K562 (cell line): Measurements from ENCODE around the gene CBX8. TPM values are rescaled to one million over a fixed set of nuclear protein-coding genes. Genes with fewer than 3 reads are reported as not detected.

ENCODE experiments used
- AFF4 ChIP-seq: sonication (generic); formaldehyde crosslinking; IDR thresholded peaks from 2 replicates; pipeline ENCODE4 v1.8.0; 2023; ENCODE audit warnings: mild to moderate bottlenecking, missing genetic modification reagents
- CHCHD3 ChIP-seq: fragments of 250-450 bp; sonication (Bioruptor Pico); IDR thresholded peaks from 2 replicates; pipeline ENCODE4 v2.1.2; 2022; ENCODE audit warnings: mild to moderate bottlenecking
- GATAD2B ChIP-seq: fragments of 450-650 bp; IDR thresholded peaks from 2 replicates; pipeline ENCODE4 v1.6.1; 2017; ENCODE audit warnings: mild to moderate bottlenecking, borderline replicate concordance
- KAT8 ChIP-seq: fragments of 450-650 bp; IDR thresholded peaks from 2 replicates; pipeline ENCODE4 v1.6.1; 2016; ENCODE audit warnings: low read depth, mild to moderate bottlenecking
- NR2C2 ChIP-seq, 2 experiments: fragments of 200-800 bp in 1 of 2; sonication (Bioruptor generic) in 1 of 2; sonication (generic) in 1 of 2; formaldehyde crosslinking in 1 of 2; IDR thresholded peaks; 2 replicates each; pipeline versions ENCODE4 v1.6.1 to v1.8.0; 2016 to 2022; ENCODE audit warnings: mild to moderate bottlenecking in 1 of 2, missing compliant biosample characterization in 1 of 2, missing genetic modification characterization in 1 of 2, missing genetic modification reagents in 1 of 2
- NR2F6 ChIP-seq: fragments of 450-650 bp; formaldehyde crosslinking; IDR thresholded peaks from 2 replicates; pipeline ENCODE4 v1.4.0; 2020; ENCODE audit warnings: mild to moderate bottlenecking
- SMARCC2 ChIP-seq: fragments of 450-650 bp; IDR thresholded peaks from 2 replicates; pipeline ENCODE4 v1.6.1; 2017; ENCODE audit warnings: antibody characterized with exemption, moderate library complexity, mild to moderate bottlenecking, low read depth
- SP2 ChIP-seq: IDR thresholded peaks from 2 replicates; pipeline ENCODE4 v1.6.1; 2011; ENCODE audit warnings: mild to moderate bottlenecking, low read depth, low read length, moderate library complexity; ENCODE audit not compliant: poor library complexity, severe bottlenecking; ENCODE audit errors: extremely low read depth
- TOE1 ChIP-seq, 2 experiments: fragments of 450-650 bp in 1 of 2; sonication (generic) in 1 of 2; formaldehyde crosslinking in 1 of 2; IDR thresholded peaks; 2 replicates each; pipeline versions ENCODE4 v1.7.1 to v1.8.0; 2016 to 2022; ENCODE audit warnings: borderline replicate concordance in 2 of 2, mild to moderate bottlenecking in 2 of 2, antibody characterized with exemption in 1 of 2, inconsistent platforms in 1 of 2, low read depth in 1 of 2, missing genetic modification reagents in 1 of 2, moderate library complexity in 1 of 2
- ZNF165 ChIP-seq: fragments of 250-450 bp; sonication (Bioruptor Pico); IDR thresholded peaks from 2 replicates; pipeline ENCODE4 v1.4.0; 2020; ENCODE audit warnings: borderline replicate concordance
- polyA plus RNA-seq, 8 experiments: library from polyadenylated mRNA; depleted of rRNA in 4 of 8; stranded (reverse) in 5 of 8; unstranded in 3 of 8; fragments of >200 nt; fragmentation: Nextera tagmentation in 2 of 8; fragmentation: Illumina TruSeq in 1 of 8; extraction: Ambion mirVana in 2 of 8; extraction: Trizol in 1 of 8; gene quantifications; 2 replicates each; pipeline versions ENCODE4 v1.2.1 to v1.2.3, GENCODE V29; 2011 to 2014; ENCODE audit warnings: inconsistent platforms in 1 of 8, missing spikeins in 1 of 8
- total RNA-seq, 7 experiments: library from RNA; depleted of rRNA in 6 of 7; stranded (reverse); fragments of >200 nt in 6 of 7; fragmentation: Illumina TruSeq in 2 of 7; extraction: Trizol in 2 of 7; gene quantifications; 2 replicates each; pipeline versions ENCODE4 v1.2.1 to v1.2.3, GENCODE V29; 2011 to 2021; ENCODE audit warnings: low replicate concordance in 1 of 7
- TF ChIP-seq, protein P1 (sequence below): fragments of 450-650 bp; formaldehyde crosslinking; IDR thresholded peaks from 2 replicates; pipeline ENCODE4 v1.4.0; 2022; ENCODE audit warnings: missing genetic modification characterization
- TF ChIP-seq, protein P2 (sequence below): fragments of 250-450 bp; sonication (Bioruptor Pico); IDR thresholded peaks from 2 replicates; pipeline ENCODE4 v1.8.0; 2021; ENCODE audit warnings: moderate library complexity, mild to moderate bottlenecking, inconsistent platforms

Gene CBX8
- total and polyA plus RNA-seq, 9 of the 15 experiments (the other 6 are each of a cell fraction or from before 2014, with no cell fraction given): 0.08 to 11.9 (median 2.6) TPM

DNA sequence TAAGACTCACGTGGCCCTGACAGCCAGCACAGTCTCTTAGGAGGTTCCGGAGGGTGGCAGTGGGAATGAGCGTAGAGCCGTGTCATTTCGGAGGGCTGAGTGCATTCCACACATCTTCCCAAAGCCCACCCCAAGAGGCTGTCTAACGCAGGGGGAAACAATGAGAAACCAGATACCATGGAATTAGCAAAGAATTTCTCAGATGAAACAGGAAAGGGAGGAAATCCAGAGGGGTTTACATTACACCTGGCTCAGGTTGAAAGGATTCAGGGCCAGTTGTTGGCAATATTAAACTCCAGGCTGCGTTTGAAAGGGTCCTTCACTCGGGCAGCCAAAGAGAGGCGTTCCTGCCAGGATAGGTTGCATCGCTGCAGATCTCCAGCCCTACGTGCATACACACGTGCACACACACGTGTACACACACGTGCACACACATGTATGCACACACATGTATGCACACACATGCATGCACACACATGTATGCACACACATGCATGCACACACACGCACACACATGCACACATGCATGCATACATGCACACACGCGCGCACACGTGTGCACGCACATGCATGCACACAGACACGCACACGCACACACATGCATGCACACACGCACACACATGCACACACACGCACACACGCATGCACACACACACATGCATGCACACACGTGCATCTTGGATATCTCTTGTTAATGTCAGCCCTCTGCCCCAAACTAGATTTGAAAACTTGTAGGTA lies 30.1 kb upstream of the CBX8 start (continued):
- TF ChIP-seq NR2F6 (CRISPR knock-in tag): no peak
- TF ChIP-seq CHCHD3 (CRISPR knock-in tag): no peak
- TF ChIP-seq, protein P1, sequence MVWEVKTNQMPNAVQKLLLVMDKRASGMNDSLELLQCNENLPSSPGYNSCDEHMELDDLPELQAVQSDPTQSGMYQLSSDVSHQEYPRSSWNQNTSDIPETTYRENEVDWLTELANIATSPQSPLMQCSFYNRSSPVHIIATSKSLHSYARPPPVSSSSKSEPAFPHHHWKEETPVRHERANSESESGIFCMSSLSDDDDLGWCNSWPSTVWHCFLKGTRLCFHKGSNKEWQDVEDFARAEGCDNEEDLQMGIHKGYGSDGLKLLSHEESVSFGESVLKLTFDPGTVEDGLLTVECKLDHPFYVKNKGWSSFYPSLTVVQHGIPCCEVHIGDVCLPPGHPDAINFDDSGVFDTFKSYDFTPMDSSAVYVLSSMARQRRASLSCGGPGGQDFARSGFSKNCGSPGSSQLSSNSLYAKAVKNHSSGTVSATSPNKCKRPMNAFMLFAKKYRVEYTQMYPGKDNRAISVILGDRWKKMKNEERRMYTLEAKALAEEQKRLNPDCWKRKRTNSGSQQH: no peak
- 0 out of 2 replicates have a peak, but pooled peaks have one; percentile 36 for TF ChIP-seq NR2C2 (CRISPR knock-in tag; IDR thresholded peaks at IDR 0.05)
- no peak for TF ChIP-seq NR2C2 (tag; IDR thresholded peaks at IDR 0.05)
- TF ChIP-seq KAT8: no peak
- TF ChIP-seq GATAD2B: no peak
- TF ChIP-seq ZNF165: no peak
- TF ChIP-seq AFF4 (CRISPR knock-in tag): no peak
- TF ChIP-seq TOE1 (IDR thresholded peaks at IDR 0.05; ENCODE audit: borderline replicate concordance): no peak
- TF ChIP-seq TOE1 (CRISPR knock-in tag; IDR thresholded peaks at IDR 0.05; ENCODE audit: borderline replicate concordance, low read depth): no peak
- no peak for TF ChIP-seq SMARCC2
- TF ChIP-seq, protein P2, sequence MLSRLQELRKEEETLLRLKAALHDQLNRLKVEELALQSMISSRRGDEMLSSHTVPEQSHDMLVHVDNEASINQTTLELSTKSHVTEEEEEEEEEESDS: no peak
- TF ChIP-seq SP2: no peak
